ENCODE measurements around the gene RNF126.
A peak's percentile ranks its signal among the peaks of the same experiment; 100 is the strongest.
"Not testable (repeated sequence)": the region's sequence is repeated elsewhere in the genome, so short reads cannot be mapped to it uniquely, and the experiment has no call there.

RNF126 gene

GRCh38 chr19:609004-609346 is 54.0 kb downstream of the RNF126 start:
- peak; percentile 43 for DNase-seq

GRCh38 chr19:608155-609003 is 54.6 kb downstream of the RNF126 start:
- no peak for DNase-seq

DNA sequence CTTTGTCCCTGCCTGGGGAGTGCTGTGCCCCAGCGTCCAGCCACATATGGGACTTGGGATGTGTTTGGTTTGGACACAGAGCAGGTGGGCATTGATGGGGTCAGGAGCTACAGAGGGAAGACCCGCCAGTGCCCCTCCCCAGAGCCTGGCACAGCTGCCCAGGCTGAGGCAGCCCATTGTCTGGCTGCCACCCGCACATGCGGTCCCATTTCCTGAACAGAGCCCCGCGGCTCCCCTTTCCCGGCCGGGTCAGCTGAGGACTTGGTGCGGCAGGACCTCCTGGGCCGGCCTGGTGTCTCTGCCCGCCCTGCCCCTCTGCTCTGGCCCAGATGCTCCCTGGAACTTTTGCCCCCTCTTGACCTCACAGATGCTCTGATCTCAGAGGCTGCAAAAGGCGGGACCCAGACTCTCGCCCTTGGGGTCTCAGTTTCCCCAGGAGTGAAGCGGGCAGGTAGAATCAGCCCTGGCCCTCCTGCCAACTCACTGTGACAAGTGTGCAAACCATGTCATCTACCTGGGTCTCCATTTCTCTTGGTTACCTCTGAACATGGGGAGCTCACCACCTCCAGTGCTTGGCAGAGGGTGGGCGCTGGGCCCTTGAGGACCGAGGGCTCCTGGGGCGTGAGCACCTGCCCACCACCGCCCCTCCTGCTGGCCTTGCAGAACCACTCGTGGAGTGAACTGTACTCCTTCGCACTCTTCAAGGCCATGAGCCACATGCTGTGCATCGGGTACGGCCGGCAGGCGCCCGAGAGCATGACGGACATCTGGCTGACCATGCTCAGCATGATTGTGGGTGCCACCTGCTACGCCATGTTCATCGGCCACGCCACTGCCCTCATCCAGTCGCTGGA is 55.5 kb downstream of the RNF126 start:
- no peak for DNase-seq

GRCh38 chr19:605061-605971 is 57.7 kb downstream of the RNF126 start:
- not testable (repeated sequence) for DNase-seq

GRCh38 chr19:604355-604754 is 58.7 kb downstream of the RNF126 start:
- peak; percentile 39 for DNase-seq

DNA sequence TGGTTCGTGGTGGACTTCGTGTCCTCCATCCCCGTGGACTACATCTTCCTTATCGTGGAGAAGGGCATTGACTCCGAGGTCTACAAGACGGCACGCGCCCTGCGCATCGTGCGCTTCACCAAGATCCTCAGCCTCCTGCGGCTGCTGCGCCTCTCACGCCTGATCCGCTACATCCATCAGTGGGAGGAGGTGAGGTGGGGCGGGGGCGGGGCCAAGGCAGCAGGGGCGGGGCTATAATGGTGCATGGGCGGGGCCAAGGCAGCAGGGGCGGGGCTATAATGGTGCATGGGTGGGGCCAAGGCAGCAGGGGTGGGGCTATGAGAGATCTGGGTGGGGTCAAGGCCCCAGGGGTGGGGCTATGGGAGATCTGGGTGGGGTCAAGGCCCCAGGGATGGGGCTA is 59.2 kb downstream of the RNF126 start:
- DNase-seq = not testable (repeated sequence)

GRCh38 chr19:603302-603639 is 59.7 kb downstream of the RNF126 start:
- not testable (repeated sequence) for DNase-seq

DNA sequence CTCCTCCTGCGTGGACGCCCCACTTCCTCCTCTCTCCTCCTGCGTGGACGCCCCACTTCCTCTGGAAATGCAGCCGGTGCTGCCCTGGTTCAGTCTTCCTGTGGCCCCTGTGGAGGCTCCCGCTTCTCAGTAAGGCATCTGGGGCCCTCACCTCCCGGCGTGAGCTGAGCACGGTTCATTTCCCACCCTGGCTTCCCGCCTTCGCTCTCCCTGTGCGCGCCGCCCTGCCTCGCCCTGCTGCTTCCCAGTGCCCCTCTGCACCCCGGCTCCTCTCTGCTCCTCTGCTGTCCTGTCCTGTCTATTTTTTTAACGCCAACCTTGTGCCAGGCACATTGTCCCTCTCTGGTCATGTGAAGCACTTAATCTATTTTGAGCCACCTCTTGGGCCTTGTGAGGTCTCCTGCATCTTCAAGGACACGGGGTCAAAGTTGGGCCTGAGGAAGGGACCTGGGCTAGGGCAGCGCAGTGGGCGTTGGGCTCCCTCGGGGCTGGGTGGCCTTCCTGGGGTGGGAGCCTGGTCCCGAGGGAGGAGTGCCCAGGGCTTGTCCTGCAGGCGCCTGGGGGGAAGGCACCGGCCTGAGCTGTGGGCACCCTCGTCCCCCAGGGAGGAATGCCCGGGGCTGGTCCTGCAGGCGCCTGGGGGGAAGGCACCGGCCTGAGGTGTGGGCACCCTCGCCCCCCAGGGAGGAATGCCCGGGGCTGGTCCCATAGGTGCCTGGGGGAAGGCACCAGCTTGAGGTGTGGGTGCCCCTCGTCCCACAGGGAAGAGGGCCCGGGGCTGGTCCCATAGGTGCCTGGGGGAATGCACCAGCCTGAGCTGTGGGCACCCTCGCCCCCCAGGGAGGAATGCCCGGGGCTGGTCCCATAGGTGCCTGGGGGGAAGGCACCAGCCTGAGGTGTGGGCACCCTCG is 60.4 kb downstream of the RNF126 start:
- DNase-seq = no peak

- no peak for DNase-seq
Measured at GRCh38 chr19:601790-602189, 61.2 kb downstream of the RNF126 start.

DNA sequence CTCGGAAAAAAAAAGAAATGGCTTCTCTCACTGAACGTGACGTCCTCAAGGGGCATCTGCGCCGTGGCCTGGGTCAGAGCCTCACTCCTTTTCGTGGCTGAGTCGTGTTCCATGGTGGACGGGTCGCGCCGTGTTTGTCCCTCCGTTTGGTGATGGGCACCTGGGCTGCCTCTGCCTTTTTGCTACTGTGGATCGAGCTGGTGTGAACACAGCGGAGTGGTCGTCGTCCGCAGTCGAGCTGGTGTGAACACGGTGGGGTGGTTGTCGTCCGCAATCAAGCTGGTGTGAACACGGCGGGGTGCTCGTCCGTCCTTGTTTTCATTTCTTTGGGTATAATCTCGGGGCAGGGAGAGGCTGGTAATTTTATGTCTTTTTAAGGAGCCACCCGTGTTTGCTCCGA is 61.7 kb downstream of the RNF126 start:
- no peak for DNase-seq
